ENCODE measurements around the gene KCNK18.

The KCNK18 gene

DNA sequence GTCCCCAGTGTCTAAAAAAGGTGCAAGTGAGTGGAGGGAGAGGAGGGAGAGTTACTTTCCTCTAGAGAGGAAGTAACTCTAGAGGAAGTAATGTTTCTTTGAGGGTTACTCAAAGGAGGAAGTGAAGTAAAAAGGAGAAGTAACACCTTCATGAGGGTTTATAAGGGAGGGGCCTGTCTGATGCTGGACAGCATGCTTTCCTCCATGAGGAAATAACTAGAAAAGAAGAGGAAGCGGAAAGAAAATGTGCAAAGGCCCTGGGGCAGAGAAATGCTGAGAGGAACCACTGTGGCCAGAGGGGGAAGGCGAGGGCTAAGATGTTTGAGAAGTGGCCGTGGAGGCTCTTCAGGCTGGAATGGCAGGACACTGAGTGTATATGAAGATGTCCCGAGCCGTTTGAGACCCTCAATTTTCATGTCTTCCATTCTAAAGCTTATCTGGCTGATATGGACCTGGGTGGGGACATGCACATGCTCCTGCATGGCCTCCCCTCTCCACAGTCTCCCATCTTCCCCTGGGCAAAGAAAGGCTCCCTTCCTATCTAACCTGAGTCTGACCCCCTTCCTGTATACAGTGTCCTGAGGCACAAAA is 40.2 kb downstream of the KCNK18 start:
- no peak for DNase-seq (ENCODE audit: low read depth)
- no peak overlapping the region for H3K4me3 ChIP-seq (ENCODE audit: low read depth, low read length)
- no peak for TF ChIP-seq CTCF (conservative IDR thresholded peaks at IDR 0.05; ENCODE audit: low read depth, low read length)

DNA sequence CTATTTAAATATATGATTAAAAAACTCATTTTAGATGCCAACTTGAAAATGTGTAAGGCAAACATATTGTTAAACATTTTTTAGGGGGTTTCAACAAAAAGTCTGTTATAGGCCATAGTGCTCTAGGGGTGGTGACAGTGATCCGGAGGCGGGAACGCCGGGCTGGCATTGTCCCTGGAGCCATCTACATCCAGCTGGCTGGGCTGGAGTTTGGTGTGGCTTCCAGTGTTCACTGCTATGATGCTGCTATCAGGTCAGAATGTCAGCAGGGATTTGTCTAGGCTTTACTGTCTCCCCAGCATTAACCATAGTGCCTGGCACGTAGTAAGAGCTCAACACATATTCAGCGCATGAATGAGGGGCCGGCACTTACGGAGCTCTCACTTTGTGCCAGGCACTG is 41.8 kb downstream of the KCNK18 start:
- no peak for TF ChIP-seq CTCF (conservative IDR thresholded peaks at IDR 0.05; ENCODE audit: low read depth, low read length)
- DNase-seq (ENCODE audit: low read depth) = no peak
- H3K4me3 ChIP-seq (ENCODE audit: low read depth, low read length) = no peak overlapping the region

- H3K4me3 ChIP-seq (ENCODE audit: low read depth, low read length) = no peak overlapping the region
- TF ChIP-seq CTCF (conservative IDR thresholded peaks at IDR 0.05; ENCODE audit: low read depth, low read length) = no peak
- no peak for DNase-seq (ENCODE audit: low read depth)
Observed at GRCh38 chr10:117239721-117240620, 42.7 kb downstream of the KCNK18 start.

GRCh38 chr10:117240621-117241529 is 43.6 kb downstream of the KCNK18 start, which contains the start of gene SLC18A2:
Gene SLC18A2, plus strand, starts transcription at chr10:117241114. Its CDS starts 580 bp downstream, at chr10:117241694.
- no peak for DNase-seq (ENCODE audit: low read depth)
- no peak for TF ChIP-seq CTCF (conservative IDR thresholded peaks at IDR 0.05; ENCODE audit: low read depth, low read length)
- H3K4me3 ChIP-seq (ENCODE audit: low read depth, low read length) = no peak within 1 kb of the TSS

GRCh38 chr10:117241541-117242462 is 44.5 kb downstream of the KCNK18 start:
- no peak overlapping the region for H3K4me3 ChIP-seq (ENCODE audit: low read depth, low read length)
- no peak for TF ChIP-seq CTCF (conservative IDR thresholded peaks at IDR 0.05; ENCODE audit: low read depth, low read length)
- DNase-seq (ENCODE audit: low read depth) = peak; percentile 12

DNA sequence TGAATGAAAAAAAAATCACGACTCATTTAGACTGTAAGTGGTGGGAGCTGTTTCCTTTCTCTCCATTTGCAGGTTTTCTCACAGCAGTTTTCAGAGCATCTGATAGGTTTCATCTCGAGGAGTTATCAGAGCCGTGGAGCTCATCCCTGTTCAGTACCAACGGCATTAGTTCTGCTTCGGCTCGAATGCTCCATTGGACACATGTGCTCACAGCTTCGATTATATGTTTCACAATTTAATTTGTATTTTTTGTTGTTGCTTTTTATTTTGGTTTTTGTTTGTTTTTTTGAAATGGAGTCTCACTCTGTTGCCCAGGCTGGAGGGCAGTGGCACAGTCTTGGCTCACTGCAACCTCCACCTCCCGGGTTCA is 45.2 kb downstream of the KCNK18 start:
- no peak for DNase-seq (ENCODE audit: low read depth)
- no peak overlapping the region for H3K4me3 ChIP-seq (ENCODE audit: low read depth, low read length)
- no peak for TF ChIP-seq CTCF (conservative IDR thresholded peaks at IDR 0.05; ENCODE audit: low read depth, low read length)

Data from choroid plexus epithelial cell (primary cell).